Adipocyte (in vitro differentiated cells): Measurements from ENCODE around the gene KRTAP16-1.

Source experiments
- DNase-seq: peaks from one replicate; pipeline ENCODE4 v3.0.0-alpha.2; 2015; ENCODE audit warnings: low read depth
- H3K27me3 ChIP-seq: replicated peaks from 2 replicates; pipeline ENCODE4 v1.7.0; 2013; ENCODE audit warnings: mild to moderate bottlenecking, low read length, moderate library complexity; ENCODE audit not compliant: control insufficient read depth, insufficient read depth
- H3K36me3 ChIP-seq: 2 replicates; pipeline ENCODE4 v1.7.0; 2013; ENCODE audit warnings: low read length, mild to moderate bottlenecking, moderate library complexity; ENCODE audit not compliant: control insufficient read depth, insufficient read depth, severe bottlenecking
- H3K4me1 ChIP-seq: 2 replicates; pipeline ENCODE4 v1.7.0; 2013; ENCODE audit warnings: mild to moderate bottlenecking, low read length, moderate library complexity; ENCODE audit not compliant: control insufficient read depth, insufficient read depth
- H3K4me3 ChIP-seq: 2 replicates; pipeline ENCODE4 v1.7.0; 2013; ENCODE audit warnings: mild to moderate bottlenecking, low read length, moderate library complexity
- H3K9ac ChIP-seq: 2 replicates; pipeline ENCODE4 v1.7.0; 2013; ENCODE audit warnings: mild to moderate bottlenecking, low read length, moderate library complexity
- H3K9me3 ChIP-seq: 2 replicates; pipeline ENCODE4 v1.7.0; 2013; ENCODE audit warnings: mild to moderate bottlenecking, low read length, moderate library complexity; ENCODE audit not compliant: control insufficient read depth

Gene KRTAP16-1

GRCh38 chr17:41340494-41340893, 31.4 kb upstream of the KRTAP16-1 start:
- H3K9ac ChIP-seq, result no peak overlapping the region
- no peak overlapping the region for H3K4me3 ChIP-seq
- no peak for DNase-seq
- H3K27me3 ChIP-seq, result peaks cover 14% of the 10 kb centered on the region
- H3K9me3 ChIP-seq, result peaks cover 26% of the 10 kb centered on the region
- H3K4me1 ChIP-seq, result peaks cover 5% of the 10 kb centered on the region
- H3K36me3 ChIP-seq, result no peaks in the 10 kb centered on the region

- Histone ChIP-seq H3K4me3 (no peak overlapping the region), H3K4me1 (peaks cover 5% of the 10 kb centered on the region), H3K36me3 (no peaks in the 10 kb centered on the region), H3K9ac (no peak overlapping the region), H3K27me3 (peaks cover 19% of the 10 kb centered on the region), H3K9me3 (peaks cover 26% of the 10 kb centered on the region)
- DNase-seq, result no peak
These were observed 30.6 kb upstream of the KRTAP16-1 start for GRCh38 chr17:41339571-41340172.

GRCh38 chr17:41338961-41339485, 29.9 kb upstream of the KRTAP16-1 start:
- no peaks in the 10 kb centered on the region for H3K36me3 ChIP-seq
- no peak overlapping the region for H3K9ac ChIP-seq
- H3K9me3 ChIP-seq, result peaks cover 26% of the 10 kb centered on the region
- no peak overlapping the region for H3K4me3 ChIP-seq
- peak; percentile 46 for DNase-seq
- H3K4me1 ChIP-seq, result peaks cover 5% of the 10 kb centered on the region
- peaks cover 25% of the 10 kb centered on the region for H3K27me3 ChIP-seq

- DNase-seq, result no peak
- peaks cover 19% of the 10 kb centered on the region for H3K27me3 ChIP-seq
- H3K4me1 ChIP-seq, result peaks cover 5% of the 10 kb centered on the region
- H3K36me3 ChIP-seq, result no peaks in the 10 kb centered on the region
- H3K9me3 ChIP-seq, result no peaks in the 10 kb centered on the region
- no peak overlapping the region for H3K9ac ChIP-seq
- H3K4me3 ChIP-seq, result no peak overlapping the region
These were observed 26.6 kb upstream of the KRTAP16-1 start for GRCh38 chr17:41335747-41336146.

- no peak for DNase-seq
- Histone ChIP-seq H3K27me3 (peaks cover 15% of the 10 kb centered on the region), H3K9me3 (no peaks in the 10 kb centered on the region), H3K4me3 (no peak overlapping the region), H3K36me3 (no peaks in the 10 kb centered on the region), H3K9ac (no peak overlapping the region), H3K4me1 (peaks cover 5% of the 10 kb centered on the region)
These were observed 25.5 kb upstream of the KRTAP16-1 start for GRCh38 chr17:41334385-41335305.

GRCh38 chr17:41333836-41334235, 24.7 kb upstream of the KRTAP16-1 start:
- no peak for DNase-seq
- H3K36me3 ChIP-seq, result no peaks in the 10 kb centered on the region
- no peak overlapping the region for H3K4me3 ChIP-seq
- H3K27me3 ChIP-seq, result peaks cover 12% of the 10 kb centered on the region
- H3K4me1 ChIP-seq, result no peaks in the 10 kb centered on the region
- H3K9me3 ChIP-seq, result no peaks in the 10 kb centered on the region
- H3K9ac ChIP-seq, result no peak overlapping the region

GRCh38 chr17:41333098-41333497, 24.0 kb upstream of the KRTAP16-1 start:
- Histone ChIP-seq H3K4me1 (no peaks in the 10 kb centered on the region), H3K27me3 (peaks cover 12% of the 10 kb centered on the region), H3K36me3 (no peaks in the 10 kb centered on the region), H3K9ac (no peak overlapping the region), H3K9me3 (no peaks in the 10 kb centered on the region), H3K4me3 (no peak overlapping the region)
- no peak for DNase-seq

- Histone ChIP-seq H3K9ac (no peak overlapping the region), H3K4me3 (no peak overlapping the region), H3K9me3 (no peaks in the 10 kb centered on the region), H3K36me3 (no peaks in the 10 kb centered on the region), H3K4me1 (no peaks in the 10 kb centered on the region), H3K27me3 (peaks cover 12% of the 10 kb centered on the region)
- no peak for DNase-seq
These were observed 23.1 kb upstream of the KRTAP16-1 start for GRCh38 chr17:41332239-41332638.

GRCh38 chr17:41331606-41332005, 22.5 kb upstream of the KRTAP16-1 start:
- peaks cover 12% of the 10 kb centered on the region for H3K27me3 ChIP-seq
- no peaks in the 10 kb centered on the region for H3K9me3 ChIP-seq
- no peaks in the 10 kb centered on the region for H3K36me3 ChIP-seq
- no peak overlapping the region for H3K9ac ChIP-seq
- H3K4me1 ChIP-seq, result no peaks in the 10 kb centered on the region
- no peak overlapping the region for H3K4me3 ChIP-seq
- DNase-seq, result no peak

GRCh38 chr17:41329279-41329948, 20.3 kb upstream of the KRTAP16-1 start:
- peak; percentile 78 for DNase-seq
- Histone ChIP-seq H3K4me1 (no peaks in the 10 kb centered on the region), H3K4me3 (no peak overlapping the region), H3K36me3 (no peaks in the 10 kb centered on the region), H3K9me3 (no peaks in the 10 kb centered on the region), H3K27me3 (peaks cover 4% of the 10 kb centered on the region), H3K9ac (no peak overlapping the region)

GRCh38 chr17:41328207-41328606, 19.1 kb upstream of the KRTAP16-1 start:
- no peak overlapping the region for H3K9ac ChIP-seq
- no peak overlapping the region for H3K4me3 ChIP-seq
- DNase-seq, result no peak
- no peaks in the 10 kb centered on the region for H3K36me3 ChIP-seq
- no peaks in the 10 kb centered on the region for H3K4me1 ChIP-seq
- no peaks in the 10 kb centered on the region for H3K9me3 ChIP-seq
- H3K27me3 ChIP-seq, result no peaks in the 10 kb centered on the region
